VCaP (cell line): ENCODE measurements around the gene SIPA1L3.
A peak's percentile ranks its signal among the peaks of the same experiment; 100 is the strongest.

Source experiments
- H3K27ac ChIP-seq: fragments of 450-650 bp; 2 replicates; pipeline ENCODE4 v1.5.1; 2017
- CTCF ChIP-seq: fragments of 450-650 bp; conservative IDR thresholded peaks from 2 replicates; pipeline ENCODE4 v1.5.1; 2017; ENCODE audit warnings: mild to moderate bottlenecking, moderate library complexity

SIPA1L3 gene

GRCh38 chr19:37987356-37988332 lies 80.6 kb downstream of the SIPA1L3 start:
- H3K27ac ChIP-seq, result peak overlapping the region; percentile 91
- TF ChIP-seq CTCF, result no peak; the same call in 1 of the 2 replicates

DNA sequence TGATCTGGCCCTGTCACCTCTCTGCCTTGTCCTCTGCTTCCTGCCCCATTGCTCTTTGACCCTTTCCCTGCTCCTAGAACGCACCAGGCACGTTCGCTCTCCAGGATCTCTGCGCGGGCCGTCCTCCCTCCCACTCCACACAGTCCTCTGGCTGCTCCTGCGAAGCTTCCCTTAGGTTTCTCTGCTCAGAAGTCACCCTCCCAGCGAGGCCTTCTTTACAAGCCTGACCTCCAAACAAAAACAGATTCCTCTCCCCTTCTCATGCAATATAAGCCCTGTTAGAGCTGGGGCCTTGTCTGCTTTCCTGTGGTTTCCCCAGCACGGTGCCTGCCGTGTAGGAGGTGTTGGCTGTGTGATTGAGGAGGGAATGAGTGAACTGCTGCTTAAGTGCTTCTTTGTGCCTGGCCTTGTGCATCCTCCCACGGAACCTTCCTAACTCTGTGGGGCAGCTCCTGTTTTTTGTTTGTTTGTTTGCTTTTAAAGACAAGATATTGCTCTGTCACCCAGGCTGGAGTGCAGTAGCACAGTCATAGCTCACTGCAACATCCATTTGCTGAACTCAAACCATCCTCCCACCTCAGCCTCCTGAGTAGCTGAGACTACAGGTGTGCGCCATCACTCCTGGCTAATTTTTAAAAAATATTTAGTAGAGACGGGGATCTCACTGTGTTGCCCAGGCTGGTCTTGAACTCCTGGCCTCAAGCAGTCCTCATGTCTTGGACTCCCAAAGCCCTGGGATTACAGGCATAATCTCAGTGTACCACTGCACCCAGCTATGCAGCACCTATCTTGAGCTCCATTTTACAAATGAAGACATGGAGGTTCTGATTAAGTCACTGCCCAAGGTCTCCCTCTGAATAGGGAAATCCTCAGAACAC lies 82.0 kb downstream of the SIPA1L3 start:
- TF ChIP-seq CTCF, result no peak
- H3K27ac ChIP-seq, result peak overlapping the region; percentile 91; the same call in 1 of the 2 replicates

- H3K27ac ChIP-seq, result no peak overlapping the region
- TF ChIP-seq CTCF, result no peak
These were observed 82.8 kb downstream of the SIPA1L3 start for GRCh38 chr19:37989855-37990254.

DNA sequence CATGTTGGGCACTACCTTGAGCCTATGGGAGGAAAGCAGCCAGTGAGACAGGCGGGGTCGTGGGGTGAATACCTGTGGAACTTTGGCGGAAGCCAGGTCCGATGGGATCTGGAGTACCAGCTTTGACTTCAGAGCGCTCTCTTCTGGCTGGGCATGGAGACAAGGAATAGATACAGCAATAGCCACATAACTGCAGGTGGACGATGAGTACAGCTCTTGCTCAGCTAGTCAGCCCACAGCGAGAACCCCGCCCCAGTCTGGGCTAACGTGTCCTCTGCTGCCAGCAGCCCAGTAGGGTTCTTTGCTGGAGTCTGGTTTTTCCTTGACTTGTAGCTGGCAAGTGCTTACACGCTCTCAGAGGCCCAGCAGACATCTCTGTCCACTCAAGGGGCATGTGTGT lies 83.4 kb downstream of the SIPA1L3 start:
- no peak for TF ChIP-seq CTCF
- H3K27ac ChIP-seq, result 0 out of 2 replicates have a peak overlapping the region, but pooled peaks have one; percentile 1

- no peak for TF ChIP-seq CTCF
- 0 out of 2 replicates have a peak overlapping the region, but pooled peaks have one; percentile 1 for H3K27ac ChIP-seq
These were observed 84.3 kb downstream of the SIPA1L3 start for GRCh38 chr19:37991176-37991835.

- H3K27ac ChIP-seq, result no peak overlapping the region
- TF ChIP-seq CTCF, result no peak
These were observed 84.8 kb downstream of the SIPA1L3 start for GRCh38 chr19:37991841-37992248.
